GM21619 (cell line): ENCODE data around the gene BAZ2A.
"Not testable (repeated sequence)": the region's sequence is repeated elsewhere in the genome, so short reads cannot be mapped to it uniquely, and the experiment has no call there.

ENCODE experiments used
- ATAC-seq: cut with Tn5 transposase; IDR thresholded peaks from one replicate; pipeline ENCODE4 v1.9.1; 2021; ENCODE audit not compliant: unreplicated experiment

The BAZ2A gene

DNA sequence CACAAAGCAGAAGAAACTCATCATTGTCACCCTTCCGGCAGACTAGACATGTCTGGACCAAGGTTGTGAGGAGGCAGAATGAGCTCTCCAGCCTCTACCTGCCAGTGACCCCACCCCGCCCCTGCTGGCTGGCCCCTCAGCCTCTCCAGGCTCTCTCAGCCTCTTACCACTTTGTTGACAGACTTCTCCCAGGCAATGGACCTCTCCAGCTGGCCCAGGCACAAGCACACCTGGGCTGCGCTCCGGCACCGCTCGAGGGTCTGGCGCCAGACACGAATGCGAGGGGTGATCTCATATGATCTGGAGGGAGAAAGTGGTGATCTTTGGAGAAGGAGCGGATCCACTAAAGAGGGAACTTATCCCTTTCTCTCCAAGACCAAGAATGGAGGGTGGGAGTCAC, 30.3 kb downstream of the BAZ2A start:
- no peak for ATAC-seq

DNA sequence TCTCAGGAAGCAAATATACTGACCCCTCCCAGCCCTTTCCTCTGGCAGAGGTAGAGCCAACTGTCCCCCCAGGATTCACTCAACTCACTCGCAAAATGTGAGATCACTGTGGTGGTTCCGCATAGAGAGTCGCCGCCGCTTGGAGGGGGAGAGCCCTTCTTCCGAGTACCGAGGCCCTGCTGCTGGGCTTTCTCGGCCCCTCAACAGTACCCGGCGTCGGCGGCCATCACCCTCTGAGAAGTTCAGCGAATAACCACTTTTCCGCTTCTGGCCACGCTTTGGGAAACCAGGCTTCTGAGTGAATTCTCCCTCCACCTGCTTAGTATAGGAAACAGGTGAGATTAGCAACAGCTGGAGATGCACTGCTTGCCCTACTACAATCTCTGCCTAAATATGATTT, 31.1 kb downstream of the BAZ2A start:
- no peak for ATAC-seq

DNA sequence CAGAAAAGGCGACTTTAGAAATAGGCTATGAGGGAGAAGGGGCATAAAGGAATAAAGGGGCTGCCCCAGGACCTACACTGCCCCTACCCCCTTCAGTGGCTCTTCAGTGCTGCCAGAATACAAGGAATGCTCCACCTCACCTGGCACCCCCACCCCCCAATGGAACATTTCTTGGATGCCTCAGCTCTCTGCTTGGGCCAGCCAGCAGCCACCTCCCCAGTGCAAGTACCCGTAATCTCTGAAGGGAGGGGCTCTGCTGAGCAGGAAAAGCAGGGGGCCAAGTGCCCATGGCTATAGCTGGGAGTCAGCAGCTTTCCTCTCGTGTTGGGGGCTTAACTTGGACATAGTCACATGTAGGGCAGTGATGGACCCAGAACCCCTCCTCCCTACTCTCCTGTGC, 33.3 kb downstream of the BAZ2A start:
- ATAC-seq = no peak

DNA sequence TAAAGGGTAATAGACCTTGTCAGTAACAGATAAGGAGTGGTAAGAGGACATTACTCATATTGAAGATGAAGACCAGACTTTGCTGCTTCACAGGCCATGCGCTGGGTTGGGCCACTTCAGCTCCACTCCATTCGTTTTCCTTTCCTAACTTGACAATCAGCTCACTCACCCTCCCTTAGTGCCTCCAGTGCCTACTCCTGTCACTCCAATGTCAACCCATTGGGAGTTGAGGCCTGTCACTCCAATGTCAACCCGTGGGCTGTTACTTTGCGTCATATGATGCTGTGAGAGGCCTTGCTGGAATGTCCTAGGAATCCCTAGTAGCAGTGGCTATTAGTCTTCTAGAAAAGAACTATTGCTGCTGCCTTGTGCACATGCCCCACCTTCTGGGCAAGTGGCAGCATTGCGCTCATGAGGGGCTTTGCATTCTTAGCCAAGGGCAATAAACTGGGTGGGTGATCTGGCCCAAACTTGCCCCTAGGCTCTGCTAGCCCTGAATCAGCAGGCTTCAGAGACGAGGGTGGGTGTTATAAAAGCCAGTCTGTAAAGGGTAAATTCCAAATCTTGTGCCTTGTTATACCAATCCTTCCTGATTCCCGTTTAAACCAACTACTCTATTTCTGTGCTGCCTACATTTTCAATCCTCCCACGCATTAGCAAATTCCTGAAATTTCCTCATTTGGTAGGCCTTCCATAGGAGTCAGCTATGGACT, 36.1 kb downstream of the BAZ2A start:
- ATAC-seq = no peak

DNA sequence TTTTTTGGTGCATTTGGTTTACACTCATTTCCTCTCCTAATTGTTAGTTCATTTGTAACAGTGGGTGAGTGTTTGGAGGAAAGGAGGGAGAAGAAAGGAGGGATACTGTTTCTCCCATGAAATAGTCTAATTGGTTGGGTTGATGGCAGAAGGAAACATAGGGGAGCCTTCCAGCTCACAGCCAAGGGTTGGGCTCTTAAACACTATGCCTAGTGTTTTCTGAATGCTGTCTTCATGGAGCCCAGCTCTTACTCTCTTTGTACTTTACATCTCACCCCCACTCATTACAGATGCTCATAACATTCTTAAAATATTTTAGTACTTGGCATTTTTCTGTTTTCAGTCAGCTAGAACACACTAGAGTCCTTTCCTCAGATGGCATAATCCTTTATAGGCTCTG, 38.2 kb downstream of the BAZ2A start:
- ATAC-seq = no peak

DNA sequence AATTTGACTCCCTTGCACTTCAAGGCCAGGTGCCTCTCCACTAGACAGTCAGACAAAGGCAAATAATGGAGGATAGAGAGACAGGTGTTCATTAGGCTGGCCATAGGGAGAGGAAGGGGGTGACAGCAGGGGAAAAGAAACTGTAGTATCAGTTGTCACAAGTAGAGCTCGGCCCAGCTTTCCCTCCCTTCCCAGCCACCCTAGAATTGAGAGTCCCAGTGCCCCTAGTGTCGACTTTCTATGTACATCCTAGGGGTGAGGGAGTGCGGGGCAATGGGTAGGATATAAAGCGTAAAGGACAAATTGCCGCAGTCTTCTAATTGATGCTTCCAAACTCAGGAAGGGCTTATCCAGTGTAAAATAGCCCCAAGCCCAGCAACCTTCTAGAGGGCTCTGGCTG, 39.0 kb downstream of the BAZ2A start:
- ATAC-seq = no peak

DNA sequence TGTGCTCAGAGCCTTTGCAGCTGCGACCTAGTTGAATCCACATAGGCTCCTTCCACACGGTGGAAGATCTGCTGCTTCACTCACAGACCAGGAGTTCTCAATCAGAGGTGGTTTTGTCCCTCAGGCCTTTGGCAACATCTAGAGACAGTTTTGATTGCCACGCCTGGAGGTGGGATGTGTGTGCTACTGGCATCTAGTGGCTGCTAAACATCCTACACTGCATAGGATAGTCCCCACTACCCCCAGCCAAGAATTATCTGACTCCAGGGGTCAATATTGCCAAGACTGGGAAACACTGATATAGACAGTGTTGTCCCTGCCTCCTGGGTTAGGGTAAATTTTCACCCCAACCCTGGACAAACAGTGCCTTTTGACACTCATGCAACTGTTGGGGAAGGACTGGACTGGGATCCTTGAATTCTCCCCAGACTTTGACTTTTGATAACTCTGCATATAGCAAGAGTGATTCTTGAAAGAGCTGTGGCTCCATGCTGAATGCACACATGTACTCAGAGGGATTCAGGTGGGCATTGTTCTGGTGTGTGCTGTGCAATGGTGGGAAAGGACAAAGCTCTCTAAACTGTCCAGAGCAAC, 39.8 kb downstream of the BAZ2A start:
- no peak for ATAC-seq

DNA sequence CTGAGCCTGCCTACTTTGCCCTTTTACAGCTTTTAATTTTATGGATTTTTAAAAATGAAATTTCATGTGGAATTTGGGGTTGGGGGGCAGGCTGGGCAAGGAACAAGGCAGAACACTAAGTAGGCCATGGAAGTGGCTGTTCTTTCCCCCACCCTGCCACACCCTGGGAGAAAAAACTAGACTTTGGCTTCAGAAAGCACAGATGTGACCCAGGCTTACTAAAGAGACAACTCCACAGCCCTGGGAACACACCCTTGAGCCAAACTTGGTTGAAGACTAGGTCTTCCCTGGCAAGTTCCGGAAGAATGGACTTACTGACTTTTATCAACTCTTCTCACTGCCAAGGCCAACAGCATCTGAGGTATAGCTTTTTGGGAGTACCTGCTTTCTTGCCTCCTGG, 40.3 kb downstream of the BAZ2A start:
- ATAC-seq = no peak

DNA sequence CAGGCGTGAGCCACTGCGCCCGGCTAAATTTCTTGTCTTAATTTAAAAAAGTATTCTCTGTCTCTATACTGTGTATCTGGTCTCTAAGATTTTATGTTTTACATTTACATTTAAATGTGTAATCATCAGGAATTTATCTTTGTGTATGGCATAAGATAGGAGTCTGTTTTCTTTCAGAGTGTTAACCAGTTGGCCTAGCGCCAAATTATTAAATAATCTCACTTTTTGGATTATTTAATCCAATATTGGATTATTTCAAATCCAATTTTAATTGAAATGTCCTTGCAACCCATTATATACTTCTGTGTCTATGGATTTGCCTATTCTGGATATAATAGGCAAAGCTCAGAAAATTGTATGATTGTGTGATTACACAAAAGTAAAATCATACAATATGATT, 45.0 kb downstream of the BAZ2A start:
- no peak for ATAC-seq

DNA sequence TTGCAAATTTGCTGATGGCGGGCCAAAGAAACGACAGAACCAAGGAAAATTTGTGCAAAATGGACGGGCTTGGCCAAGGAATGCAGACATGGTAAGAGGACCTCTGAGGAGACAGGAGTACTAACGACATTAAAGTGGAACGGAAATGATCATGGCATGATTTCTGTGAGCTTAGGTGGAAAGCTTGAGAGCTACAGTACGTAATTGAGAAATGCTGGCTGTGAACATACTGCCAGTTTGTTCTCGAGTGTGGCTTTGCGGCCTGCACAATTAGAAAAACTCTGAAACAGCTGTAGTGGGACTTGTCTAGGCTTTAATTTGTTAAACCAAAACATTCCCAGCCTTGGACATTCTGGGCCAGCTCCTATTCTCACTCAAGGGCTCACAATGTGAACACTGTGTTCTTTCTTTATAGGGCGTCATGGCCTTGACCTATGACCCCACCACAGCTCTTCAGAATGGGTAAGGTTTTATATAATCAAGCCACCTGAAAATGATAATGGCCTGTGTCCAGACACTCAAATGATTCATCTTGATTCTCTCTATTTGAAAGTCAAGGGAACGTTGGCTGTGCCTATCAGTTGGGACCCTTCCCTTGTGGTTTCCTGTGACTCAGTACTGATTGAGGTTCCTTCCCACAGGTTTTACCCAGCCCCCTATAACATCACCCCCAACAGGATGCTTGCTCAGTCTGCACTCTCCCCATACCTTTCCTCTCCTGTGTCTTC, 48.5 kb downstream of the BAZ2A start:
- no peak for ATAC-seq

DNA sequence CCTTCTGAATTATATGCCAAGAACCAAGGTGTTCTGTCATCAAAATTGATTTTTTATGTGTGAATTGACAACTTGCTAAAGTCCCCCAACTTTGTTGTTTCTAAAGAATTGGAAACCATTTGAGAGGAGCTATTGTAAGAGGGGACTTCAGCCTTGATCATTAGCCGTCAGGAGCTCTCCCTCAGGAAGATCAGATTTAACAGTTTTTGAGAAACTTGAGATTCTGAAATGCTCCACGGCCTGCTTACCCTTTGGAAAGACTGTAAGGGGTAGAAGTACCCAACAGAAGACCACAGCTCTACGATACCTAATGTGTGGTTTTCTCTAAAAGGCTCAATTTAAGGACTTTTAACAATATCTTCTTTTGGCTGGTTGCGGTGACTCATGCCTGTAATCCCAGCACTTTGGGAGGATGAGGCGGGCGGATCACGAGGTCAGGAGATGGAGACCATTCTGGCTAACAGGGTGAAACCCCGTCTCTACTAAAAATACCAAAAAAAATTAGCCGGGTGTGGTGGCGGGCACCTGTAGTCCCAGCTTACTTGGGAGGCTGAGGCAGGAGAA, 51.1 kb downstream of the BAZ2A start:
- ATAC-seq = no peak

DNA sequence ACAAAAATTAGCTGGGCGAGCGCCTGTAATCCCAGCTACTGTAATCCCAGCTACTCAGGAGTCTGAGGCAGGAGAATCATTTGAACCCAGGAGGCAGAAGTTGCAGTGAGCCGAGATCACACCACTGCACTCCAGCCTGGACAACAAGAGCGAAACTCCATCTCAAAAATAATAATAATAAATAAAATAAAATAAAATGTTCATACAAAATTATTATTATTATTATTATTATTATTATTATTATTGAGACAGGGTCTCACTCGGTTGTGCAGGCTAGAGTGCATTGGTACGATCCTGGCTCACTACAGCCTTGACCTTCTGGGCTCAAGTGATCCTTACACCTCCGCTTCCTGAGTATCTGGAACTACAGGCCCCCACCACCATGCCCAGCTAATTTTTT, 52.9 kb downstream of the BAZ2A start:
- not testable (repeated sequence) for ATAC-seq

DNA sequence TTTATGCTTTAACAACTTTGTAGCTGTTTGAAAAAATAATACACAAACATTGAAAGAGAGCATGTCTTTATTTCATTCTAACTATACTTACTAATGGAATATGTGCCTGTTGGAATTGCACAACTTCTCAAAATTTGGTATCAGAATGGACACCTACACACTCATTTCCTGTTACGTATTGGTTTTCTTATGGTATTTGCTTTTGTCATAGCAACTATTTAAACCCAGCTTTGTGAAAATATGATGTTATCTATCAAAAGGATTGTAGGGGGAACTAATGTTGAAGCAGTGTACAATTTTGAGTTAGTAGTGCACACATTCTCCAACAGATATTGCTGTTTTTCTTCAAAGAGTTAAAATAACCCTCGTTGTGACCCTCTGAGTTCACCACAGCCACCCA, 55.9 kb downstream of the BAZ2A start:
- no peak for ATAC-seq

DNA sequence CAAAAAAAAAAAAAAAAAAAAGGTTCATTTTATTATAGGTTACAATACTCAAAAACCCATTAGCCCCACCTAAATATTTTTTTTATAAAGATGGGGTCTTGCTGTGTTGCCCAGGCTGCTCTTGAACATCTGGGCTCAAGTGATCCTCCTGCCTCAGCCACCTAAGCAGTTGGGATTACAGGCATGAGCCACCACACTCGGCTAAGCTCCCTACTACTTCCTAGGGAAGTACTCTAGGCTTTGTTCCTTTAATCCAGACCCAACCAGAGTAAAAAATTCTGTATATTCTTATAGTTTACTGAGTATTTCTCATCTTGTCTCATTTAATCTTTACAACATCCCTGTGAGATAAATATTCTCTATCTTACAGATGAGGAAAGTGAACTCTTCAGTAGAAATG, 57.8 kb downstream of the BAZ2A start:
- no peak for ATAC-seq

DNA sequence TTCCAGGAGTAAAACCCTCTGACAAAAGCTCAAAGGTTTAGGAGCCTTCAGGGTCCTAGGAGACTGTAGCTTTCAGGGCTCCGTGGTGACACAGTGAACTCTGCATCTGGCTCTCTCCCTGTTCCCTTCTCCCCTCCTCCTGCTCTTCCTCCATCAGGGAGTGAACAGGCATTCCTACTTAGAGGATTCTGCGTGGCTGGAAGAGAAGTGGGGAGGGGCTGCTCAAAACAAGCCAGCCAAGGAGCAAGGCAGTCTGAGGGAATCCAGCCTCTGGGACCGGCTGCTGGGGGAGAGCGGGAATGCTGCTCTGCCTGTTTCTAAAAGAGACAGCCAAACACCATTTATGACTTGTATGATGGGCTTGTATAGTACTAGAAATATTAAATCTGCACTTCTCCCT, 59.0 kb downstream of the BAZ2A start:
- no peak for ATAC-seq

DNA sequence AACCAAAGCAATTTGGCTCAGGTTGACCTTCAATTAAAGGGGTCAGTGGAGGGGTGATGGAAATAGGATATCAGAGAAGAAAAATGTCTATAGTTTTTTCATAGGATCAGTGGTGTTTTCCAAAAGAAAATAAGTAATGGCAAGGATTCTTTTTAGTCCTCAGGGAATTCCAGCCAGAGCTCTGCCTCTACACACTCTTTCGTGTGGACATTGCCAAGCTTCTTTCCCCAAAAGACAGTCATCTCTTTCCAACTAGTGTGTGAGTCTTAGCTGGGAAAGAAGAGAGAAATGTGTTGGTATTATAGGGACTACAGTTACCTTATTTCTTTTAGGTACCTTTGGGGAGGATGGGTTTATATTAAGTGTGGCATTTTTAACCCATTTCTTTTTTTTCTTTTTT, 62.0 kb downstream of the BAZ2A start:
- ATAC-seq = no peak

DNA sequence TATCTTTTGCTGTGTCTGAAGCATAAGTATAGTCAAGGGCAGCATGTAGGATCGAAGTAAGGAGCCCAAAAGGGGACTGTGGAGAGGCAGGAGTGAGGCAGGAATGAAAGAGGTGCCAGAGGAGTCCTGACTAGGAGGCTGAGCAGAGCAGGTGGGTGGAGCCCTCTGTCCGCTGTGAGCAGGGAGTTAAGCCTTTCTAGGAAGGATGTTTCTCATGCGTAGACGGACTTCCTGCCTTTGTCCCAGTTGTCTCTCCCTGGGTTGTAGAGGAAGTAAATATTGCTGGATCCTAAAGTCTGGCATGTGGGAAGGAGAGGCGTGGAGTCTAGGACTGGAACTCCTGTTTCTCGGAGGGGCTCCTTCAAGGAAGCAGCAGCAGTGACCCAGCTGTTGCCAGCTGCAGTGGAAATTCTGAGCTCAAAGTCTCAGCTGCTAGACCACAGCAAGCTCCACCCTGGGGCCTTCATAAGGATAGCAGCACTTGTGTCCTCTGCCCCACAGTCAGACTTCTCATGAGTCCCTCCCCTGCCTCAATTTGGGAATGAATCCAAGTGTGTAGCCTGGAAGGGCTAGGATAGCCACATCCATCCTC, 64.5 kb downstream of the BAZ2A start:
- ATAC-seq = peak; percentile 61

DNA sequence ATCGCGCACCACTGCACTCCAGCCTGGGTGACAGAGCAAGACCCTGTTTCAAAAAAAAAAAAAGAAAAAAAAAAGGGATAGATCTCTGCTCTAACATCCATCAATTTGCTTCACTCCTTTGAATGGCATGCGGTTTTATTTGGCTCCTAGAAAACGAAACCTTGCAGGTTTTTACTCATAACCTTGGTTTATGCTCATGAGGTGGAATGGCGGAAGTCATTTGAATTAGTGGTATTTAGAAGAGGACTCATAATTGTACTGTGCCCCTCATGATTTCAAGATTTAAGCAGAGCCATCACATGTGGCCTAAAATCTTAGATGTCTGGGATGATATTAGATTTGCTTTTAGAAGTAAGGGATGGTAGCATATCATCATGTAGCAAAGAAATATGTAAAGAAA, 79.1 kb downstream of the BAZ2A start:
- ATAC-seq = no peak

DNA sequence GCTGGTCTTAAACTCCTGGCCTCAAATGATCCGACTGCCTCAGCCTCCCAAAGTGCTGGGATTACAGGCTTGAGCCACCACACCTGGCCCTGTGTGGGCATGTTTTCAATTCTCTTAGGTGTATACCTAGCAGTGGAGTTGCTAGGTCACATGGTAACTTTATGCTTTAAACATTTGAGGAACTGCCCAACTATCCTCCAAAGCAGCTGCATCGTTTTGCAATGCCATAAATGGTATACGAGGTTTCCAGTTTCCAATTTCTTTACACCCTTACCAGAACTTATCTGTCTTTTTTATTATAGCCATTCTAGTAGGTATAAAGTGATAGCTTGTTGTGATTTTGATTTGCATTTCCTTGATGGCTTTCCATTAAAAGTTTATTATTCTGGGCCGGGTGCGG, 83.4 kb downstream of the BAZ2A start:
- no peak for ATAC-seq
